Sigmoid colon (tissue), 7 donors: ENCODE results near the gene ELF3. TPM values are rescaled to one million over a fixed set of nuclear protein-coding genes. Genes with fewer than 3 reads are reported as not detected.

Experiments used
- DNase-seq: peaks from one replicate; pipeline ENCODE4 v3.0.0-alpha.2; 2019
- H3K27ac ChIP-seq, 4 donors: fragments of 200-600 bp; sonication (generic); one replicate each; pipeline ENCODE4 v1.5.1; 2016 to 2019; ENCODE audit warnings: mild to moderate bottlenecking in 1 of 4
- H3K27me3 ChIP-seq, 3 donors: fragments of 200-600 bp; sonication (generic); one replicate each; pipeline ENCODE4 v1.5.1; 2019; ENCODE audit warnings: mild to moderate bottlenecking in 1 of 3
- H3K36me3 ChIP-seq, 4 donors: fragments of 200-600 bp; sonication (generic); one replicate each; pipeline ENCODE4 v1.5.1; 2016 to 2019
- H3K4me1 ChIP-seq, 4 donors: fragments of 200-600 bp; sonication (generic); one replicate each; pipeline ENCODE4 v1.5.1; 2017 to 2019
- H3K4me3 ChIP-seq, 4 donors: fragments of 200-600 bp; sonication (generic); one replicate each; pipeline ENCODE4 v1.5.1; 2017 to 2019; ENCODE audit warnings: mild to moderate bottlenecking in 2 of 4, moderate library complexity in 1 of 4
- H3K9me3 ChIP-seq, 4 donors: fragments of 200-600 bp in 3 of 4; sonication (generic) in 3 of 4; one replicate each; pipeline versions ENCODE4 v1.5.1 to v1.6.1; 2013 to 2019
- EP300 ChIP-seq, 4 donors: sonication (generic); formaldehyde crosslinking; IDR thresholded peaks; one replicate each; pipeline ENCODE4 v1.6.1; 2017; ENCODE audit warnings: antibody characterized with exemption in 4 of 4
- POLR2A ChIP-seq, 2 donors: fragments of 450-650 bp; IDR thresholded peaks; one replicate each; pipeline ENCODE4 v1.6.1; 2016; ENCODE audit warnings: antibody characterized with exemption in 2 of 2, mild to moderate bottlenecking in 2 of 2, moderate library complexity in 2 of 2
- POLR2AphosphoS5 ChIP-seq, 4 donors: sonication (generic); formaldehyde crosslinking; IDR thresholded peaks; one replicate each; pipeline ENCODE4 v1.6.1; 2017; ENCODE audit warnings: antibody characterized with exemption in 4 of 4
- WGBS, 2 donors: extraction: QIAGEN DNeasy Blood & Tissue Kit; methylation state at CpG; one replicate each; pipeline ENCODE4 v1.1.7; 2013; 5-methylcytosine and 5-hydroxymethylcytosine counted together
- intact Hi-C: fragments of 100-400 bp; cut with DNase I; formaldehyde crosslinking; loops from one replicate; pipeline ENCODE4 v1.15.1; 2023
- polyA plus RNA-seq, 3 donors: library from polyadenylated mRNA; stranded (reverse); fragments of 200-250 nt; gene quantifications; one replicate each; pipeline ENCODE4 v1.2.3, GENCODE V29; 2013
- total RNA-seq, 4 donors: library from RNA; depleted of rRNA; stranded (reverse); fragments of >200 nt; gene quantifications; one replicate each; pipeline ENCODE4 v1.1.0, GENCODE V29; 2016
- TF ChIP-seq, protein P1 (sequence below), 4 experiments: fragments of 450-650 bp in 3 of 4; fragments of 200-600 bp in 1 of 4; IDR thresholded peaks; one replicate each; pipeline ENCODE4 v1.5.1; 2016 to 2019; ENCODE audit warnings: antibody characterized with exemption in 4 of 4, mild to moderate bottlenecking in 3 of 4, moderate library complexity in 2 of 4
- donor health status: healthy with polysubstance abuse.
- donor health status: Bipolar disorder and iron deficiency.
- donor health status: healthy.

Gene ELF3
- total and polyA plus RNA-seq, 7 donors: 0.16 to 665 (median 1.8) TPM

DNA sequence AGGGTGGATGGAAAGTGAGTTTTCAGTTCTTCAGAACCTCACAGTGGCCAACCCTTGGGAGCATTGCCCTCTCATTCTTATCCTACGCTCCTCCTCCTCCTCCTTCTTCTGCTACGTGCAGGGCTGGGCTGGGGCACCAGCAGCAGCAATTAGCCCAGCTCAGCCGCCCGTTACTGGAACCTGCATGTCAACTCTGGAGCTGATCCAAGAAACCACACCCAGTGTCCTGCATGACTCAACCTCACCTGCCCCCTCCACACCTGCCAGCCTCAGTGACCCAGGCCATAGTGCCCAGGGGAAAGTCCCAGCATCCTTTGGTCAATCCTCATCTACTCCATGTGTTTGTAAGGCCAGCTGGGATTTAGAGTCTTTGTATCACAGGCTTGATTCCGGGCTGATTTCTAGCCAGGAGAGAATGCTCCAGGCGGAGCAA is 12.6 kb downstream of the ELF3 start:
- WGBS, 2 donors: 11 to 43% methylated on average over 6 of the region's 6 CpGs
- no peaks in the 10 kb centered on the region for H3K36me3 ChIP-seq
- TF ChIP-seq EP300 (IDR thresholded peaks at IDR 0.05): no peak
- no peak for TF ChIP-seq POLR2AphosphoS5 (IDR thresholded peaks at IDR 0.05)
- no peak for TF ChIP-seq POLR2A (IDR thresholded peaks at IDR 0.05)
- TF ChIP-seq, protein P1, sequence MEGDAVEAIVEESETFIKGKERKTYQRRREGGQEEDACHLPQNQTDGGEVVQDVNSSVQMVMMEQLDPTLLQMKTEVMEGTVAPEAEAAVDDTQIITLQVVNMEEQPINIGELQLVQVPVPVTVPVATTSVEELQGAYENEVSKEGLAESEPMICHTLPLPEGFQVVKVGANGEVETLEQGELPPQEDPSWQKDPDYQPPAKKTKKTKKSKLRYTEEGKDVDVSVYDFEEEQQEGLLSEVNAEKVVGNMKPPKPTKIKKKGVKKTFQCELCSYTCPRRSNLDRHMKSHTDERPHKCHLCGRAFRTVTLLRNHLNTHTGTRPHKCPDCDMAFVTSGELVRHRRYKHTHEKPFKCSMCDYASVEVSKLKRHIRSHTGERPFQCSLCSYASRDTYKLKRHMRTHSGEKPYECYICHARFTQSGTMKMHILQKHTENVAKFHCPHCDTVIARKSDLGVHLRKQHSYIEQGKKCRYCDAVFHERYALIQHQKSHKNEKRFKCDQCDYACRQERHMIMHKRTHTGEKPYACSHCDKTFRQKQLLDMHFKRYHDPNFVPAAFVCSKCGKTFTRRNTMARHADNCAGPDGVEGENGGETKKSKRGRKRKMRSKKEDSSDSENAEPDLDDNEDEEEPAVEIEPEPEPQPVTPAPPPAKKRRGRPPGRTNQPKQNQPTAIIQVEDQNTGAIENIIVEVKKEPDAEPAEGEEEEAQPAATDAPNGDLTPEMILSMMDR (IDR thresholded peaks at IDR 0.05): no peak
- no peaks in the 10 kb centered on the region for H3K4me1 ChIP-seq
- H3K4me3 ChIP-seq: no peak overlapping the region
- intact Hi-C loops: no loop called here
- no peak overlapping the region for H3K27ac ChIP-seq
- no peaks in the 10 kb centered on the region for H3K9me3 ChIP-seq
- no peak for DNase-seq
- peaks cover 0 to 11% (median 2%) of the 10 kb centered on the region in 3 donors for H3K27me3 ChIP-seq

DNA sequence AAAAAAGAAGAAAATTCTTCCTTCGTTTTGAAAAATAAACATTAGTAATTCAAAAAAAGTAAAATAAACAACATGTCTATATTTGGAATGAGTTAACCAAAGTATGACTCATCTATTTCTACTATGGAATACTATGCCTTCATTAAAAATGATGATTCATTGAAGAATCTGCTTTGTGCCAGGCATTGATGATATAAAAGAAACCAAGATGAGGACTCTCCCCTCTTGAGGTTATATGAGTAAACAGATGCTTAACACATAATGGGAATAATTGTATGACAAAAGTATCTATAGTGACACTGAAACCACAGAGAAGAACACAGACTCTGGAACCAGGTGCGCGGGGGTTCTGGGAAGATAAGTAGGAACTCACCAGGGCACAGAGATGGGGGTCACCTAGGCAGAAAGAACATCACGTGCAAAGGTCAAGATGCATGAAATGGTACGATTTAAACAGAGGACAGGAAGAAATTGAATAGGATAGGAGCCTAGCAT is 18.8 kb downstream of the ELF3 start:
- Histone ChIP-seq H3K4me3 (no peak overlapping the region), H3K9me3 (no peaks in the 10 kb centered on the region), H3K4me1 (no peaks in the 10 kb centered on the region), H3K27ac (no peak overlapping the region), H3K27me3 (no peaks in the 10 kb centered on the region), H3K36me3 (no peaks in the 10 kb centered on the region)
- TF ChIP-seq POLR2A (IDR thresholded peaks at IDR 0.05) (no peak), POLR2AphosphoS5 (IDR thresholded peaks at IDR 0.05) (no peak), EP300 (IDR thresholded peaks at IDR 0.05) (no peak)
- TF ChIP-seq, protein P1 (IDR thresholded peaks at IDR 0.05): no peak
- 74 to 76% methylated on average over 5 of the region's 5 CpGs for WGBS, 2 donors
- DNase-seq: no peak
- intact Hi-C loops: no loop called here

DNA sequence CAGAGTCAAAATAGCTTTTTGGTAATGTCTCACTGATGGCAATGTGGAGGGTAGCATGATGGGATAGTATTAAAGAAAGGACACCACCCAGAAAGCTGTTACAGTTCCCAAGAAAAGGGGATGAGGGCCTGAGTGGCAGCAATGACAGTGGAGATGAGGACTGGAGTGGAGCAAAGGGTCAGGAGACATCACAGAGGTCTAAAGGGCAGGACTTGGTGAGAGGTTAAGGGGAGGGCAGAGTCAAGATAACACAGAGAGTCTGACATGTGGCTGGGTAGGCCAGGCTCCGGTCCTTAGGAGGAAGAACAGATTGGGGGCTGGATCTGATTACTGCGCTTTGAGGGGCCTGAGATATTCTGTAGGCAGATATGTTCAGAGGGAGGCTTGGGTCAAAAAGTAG is 19.3 kb downstream of the ELF3 start:
- DNase-seq: no peak
- H3K9me3 ChIP-seq: no peaks in the 10 kb centered on the region
- no peak overlapping the region for H3K4me3 ChIP-seq
- no peaks in the 10 kb centered on the region for H3K27me3 ChIP-seq
- no peak for TF ChIP-seq POLR2A (IDR thresholded peaks at IDR 0.05)
- TF ChIP-seq POLR2AphosphoS5 (IDR thresholded peaks at IDR 0.05): no peak
- no peak for TF ChIP-seq EP300 (IDR thresholded peaks at IDR 0.05)
- TF ChIP-seq, protein P1 (IDR thresholded peaks at IDR 0.05): no peak
- no peaks in the 10 kb centered on the region for H3K36me3 ChIP-seq
- 88 to 89% methylated on average over 2 of the region's 2 CpGs for WGBS, 2 donors
- no peaks in the 10 kb centered on the region for H3K4me1 ChIP-seq
- intact Hi-C loops: no loop called here
- H3K27ac ChIP-seq: no peak overlapping the region

DNA sequence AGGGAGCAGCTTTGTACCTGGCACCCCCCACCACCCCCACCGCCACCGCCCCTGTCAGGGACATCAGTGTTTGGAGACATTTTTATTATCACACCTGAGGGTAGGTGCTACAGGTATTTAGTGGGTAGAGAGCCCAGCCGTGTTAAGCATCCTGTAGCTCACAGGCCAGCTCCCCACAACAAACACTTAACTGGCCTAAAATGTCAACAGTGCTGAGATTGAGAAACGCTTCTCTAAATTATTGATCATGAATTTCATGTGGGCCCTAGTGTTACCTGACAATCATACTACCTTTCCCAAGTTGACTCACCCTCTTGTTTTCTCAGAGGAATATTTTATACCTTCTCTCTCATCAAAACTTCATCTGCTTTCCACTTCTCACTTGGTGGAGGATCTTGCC is 21.4 kb downstream of the ELF3 start:
- Histone ChIP-seq H3K36me3 (no peaks in the 10 kb centered on the region), H3K4me1 (no peaks in the 10 kb centered on the region), H3K4me3 (no peak overlapping the region), H3K27me3 (no peaks in the 10 kb centered on the region), H3K27ac (no peak overlapping the region), H3K9me3 (no peaks in the 10 kb centered on the region)
- TF ChIP-seq POLR2AphosphoS5 (IDR thresholded peaks at IDR 0.05) (no peak), EP300 (IDR thresholded peaks at IDR 0.05) (no peak), POLR2A (IDR thresholded peaks at IDR 0.05) (no peak)
- TF ChIP-seq, protein P1 (IDR thresholded peaks at IDR 0.05): no peak
- DNase-seq: no peak
- 24 to 61% methylated on average over 4 of the region's 4 CpGs for whole genome bisulfite sequencing, 2 donors
- intact Hi-C loops: no loop called here

DNA sequence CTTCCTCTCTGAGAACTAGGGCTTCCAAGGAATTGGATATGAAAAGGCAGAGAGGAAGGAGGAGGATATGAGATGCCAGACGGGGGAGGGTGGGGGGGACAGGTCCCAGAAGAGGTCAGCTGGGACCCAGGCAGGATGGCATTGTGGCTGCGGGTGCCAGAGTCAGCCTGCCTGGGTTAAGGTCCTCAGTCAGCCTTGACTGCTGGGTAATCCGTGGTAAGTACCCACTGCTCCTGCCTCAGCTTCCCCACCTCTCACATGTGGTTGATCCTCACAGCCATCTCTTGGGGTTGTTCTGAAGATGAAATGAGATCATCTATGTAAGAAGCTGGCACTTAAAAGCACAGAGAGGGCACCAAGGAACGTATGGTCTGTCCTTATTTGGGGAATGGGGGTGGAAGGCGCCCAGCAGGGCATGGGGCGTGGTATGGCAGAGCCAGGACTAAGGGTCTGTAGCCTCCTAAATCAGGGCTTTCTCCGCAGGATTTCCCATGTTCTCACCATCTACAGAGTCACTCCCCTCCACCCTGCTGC is 23.8 kb downstream of the ELF3 start:
- TF ChIP-seq, protein P1 (IDR thresholded peaks at IDR 0.05): no peak
- TF ChIP-seq POLR2AphosphoS5 (IDR thresholded peaks at IDR 0.05) (no peak), POLR2A (IDR thresholded peaks at IDR 0.05) (no peak), EP300 (IDR thresholded peaks at IDR 0.05) (no peak)
- H3K4me3 ChIP-seq: no peak overlapping the region
- intact Hi-C loops: no loop called here
- H3K27ac ChIP-seq: peak overlapping the region in 2 of 4 donors; percentile 27 to 38
- DNase-seq: no peak
- no peaks in the 10 kb centered on the region for H3K4me1 ChIP-seq
- no peaks in the 10 kb centered on the region for H3K27me3 ChIP-seq
- no peaks in the 10 kb centered on the region for H3K36me3 ChIP-seq
- H3K9me3 ChIP-seq: no peaks in the 10 kb centered on the region
- 63 to 76% methylated on average over 7 of the region's 7 CpGs for WGBS, 2 donors
